Neural progenitor cell (in vitro differentiated cells): Measurements from ENCODE around the gene ZRANB2. TPM values are rescaled to one million over a fixed set of nuclear protein-coding genes. Genes with fewer than 3 reads are reported as not detected.

Experiments used
- DNase-seq: peaks from one replicate; pipeline ENCODE4 v3.0.0-alpha.2; 2016; ENCODE audit warnings: low spot score
- H2AFZ ChIP-seq: fragments of 200-600 bp; sonication (generic); replicated peaks from 2 replicates; pipeline ENCODE4 v1.6.1; 2016; ENCODE audit warnings: antibody characterized with exemption
- H3F3A ChIP-seq: fragments of 200-600 bp; sonication (generic); 2 replicates; pipeline ENCODE4 v1.6.1; 2016; ENCODE audit warnings: antibody characterized with exemption, low read depth
- H3K27ac ChIP-seq: fragments of 200-600 bp; sonication (generic); 2 replicates; pipeline ENCODE4 v1.5.1; 2016; ENCODE audit warnings: mild to moderate bottlenecking
- H3K27me3 ChIP-seq: fragments of 200-600 bp; sonication (generic); 2 replicates; pipeline ENCODE4 v1.6.1; 2016; ENCODE audit warnings: mild to moderate bottlenecking, moderate library complexity
- H3K36me3 ChIP-seq: fragments of 200-600 bp; sonication (generic); 2 replicates; pipeline ENCODE4 v1.5.1; 2016
- H3K4me1 ChIP-seq: fragments of 200-600 bp; sonication (generic); 2 replicates; pipeline ENCODE4 v1.6.1; 2016; ENCODE audit warnings: mixed run types
- H3K4me2 ChIP-seq: fragments of 200-600 bp; sonication (generic); 2 replicates; pipeline ENCODE4 v1.6.1; 2016
- H3K4me3 ChIP-seq: fragments of 200-600 bp; sonication (generic); 2 replicates; pipeline ENCODE4 v1.5.1; 2016
- H3K79me2 ChIP-seq: fragments of 200-600 bp; sonication (generic); 2 replicates; pipeline ENCODE4 v1.6.1; 2016; ENCODE audit warnings: low read depth
- H3K9ac ChIP-seq: fragments of 200-600 bp; sonication (generic); 2 replicates; pipeline ENCODE4 v1.6.1; 2016
- H3K9me3 ChIP-seq: fragments of 200-600 bp; sonication (generic); 2 replicates; pipeline ENCODE4 v1.5.1; 2016; ENCODE audit warnings: low read depth
- H4K20me1 ChIP-seq: fragments of 200-600 bp; sonication (generic); 2 replicates; pipeline ENCODE4 v1.6.1; 2016; ENCODE audit warnings: low read depth
- H3K27ac Mint-ChIP-seq: 3 replicates; pipeline ENCODE4 v1.8.0; 2021; ENCODE audit warnings: mixed read lengths
- H3K27me3 Mint-ChIP-seq: 2 replicates; pipeline ENCODE4 v1.8.0; 2022; ENCODE audit warnings: low read depth, mild to moderate bottlenecking, inconsistent platforms, moderate library complexity, mixed read lengths; ENCODE audit not compliant: insufficient read depth
- H3K36me3 Mint-ChIP-seq: 3 replicates; pipeline ENCODE4 v1.8.0; 2021; ENCODE audit warnings: mixed read lengths
- H3K4me1 Mint-ChIP-seq: 3 replicates; pipeline ENCODE4 v1.8.0; 2021; ENCODE audit warnings: mixed read lengths
- H3K4me3 Mint-ChIP-seq: 3 replicates; pipeline ENCODE4 v1.8.0; 2021; ENCODE audit warnings: mild to moderate bottlenecking, moderate library complexity, mixed read lengths
- H3K9me3 Mint-ChIP-seq: 3 replicates; pipeline ENCODE4 v1.8.0; 2020; ENCODE audit warnings: mixed read lengths
- EZH2 ChIP-seq: fragments of 200-600 bp; sonication (generic); IDR thresholded peaks from 2 replicates; pipeline ENCODE4 v1.6.1; 2017; ENCODE audit warnings: antibody characterized with exemption, mild to moderate bottlenecking, moderate library complexity
- EZH2phosphoT487 ChIP-seq: fragments of 200-600 bp; sonication (generic); IDR thresholded peaks from 2 replicates; pipeline ENCODE4 v1.6.1; 2017; ENCODE audit warnings: antibody characterized with exemption
- total RNA-seq: library from RNA; depleted of rRNA; stranded (reverse); fragments of >200 nt; gene quantifications from 2 replicates; pipeline ENCODE4 v1.2.3, GENCODE V29; 2015; ENCODE audit warnings: low replicate concordance
- TF ChIP-seq, protein P1 (sequence below): fragments of 200-600 bp; sonication (generic); IDR thresholded peaks from 2 replicates; pipeline ENCODE4 v1.5.1; 2017; ENCODE audit warnings: antibody characterized with exemption, mild to moderate bottlenecking

The ZRANB2 gene
- total RNA-seq, 1 donor from 2014 or later: 126 TPM

DNA sequence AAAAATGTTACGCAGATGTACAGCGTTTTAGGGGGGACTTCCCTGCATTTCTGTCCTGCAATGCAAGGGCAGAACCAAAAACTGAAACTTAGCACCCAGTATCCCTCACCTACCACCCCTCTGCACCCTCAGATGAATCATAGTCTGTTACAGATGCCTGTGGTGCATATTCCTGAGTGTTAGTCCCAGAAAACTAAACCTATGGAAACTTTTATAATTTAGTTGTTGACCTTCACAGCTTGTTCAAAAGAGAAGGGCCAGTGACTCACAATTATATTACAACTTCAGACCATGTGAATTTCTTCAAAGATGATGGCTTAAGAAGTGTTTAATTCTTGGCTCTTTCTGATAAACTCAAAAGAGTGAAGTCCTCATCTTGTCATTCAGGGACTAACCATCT lies 39.0 kb downstream of the ZRANB2 start:
- peaks cover 10% of the 10 kb centered on the region for H3K27me3 Mint-ChIP-seq
- Histone ChIP-seq H3F3A (no peaks in the 10 kb centered on the region), H3K4me1 (no peaks in the 10 kb centered on the region), H3K27me3 (peaks cover 13% of the 10 kb centered on the region), H3K9ac (no peak overlapping the region), H3K4me3 (no peak overlapping the region), H4K20me1 (no peaks in the 10 kb centered on the region), H3K79me2 (no peaks in the 10 kb centered on the region), H3K4me2 (no peak overlapping the region), H3K36me3 (no peaks in the 10 kb centered on the region), H3K9me3 (no peaks in the 10 kb centered on the region), H3K27ac (no peak overlapping the region), H2AFZ (no peak overlapping the region)
- no peak overlapping the region for H3K27ac Mint-ChIP-seq
- H3K36me3 Mint-ChIP-seq: peaks cover 2% of the 10 kb centered on the region
- no peaks in the 10 kb centered on the region for H3K4me1 Mint-ChIP-seq
- no peaks in the 10 kb centered on the region for H3K9me3 Mint-ChIP-seq
- DNase-seq: no peak
- H3K4me3 Mint-ChIP-seq: no peak overlapping the region
- no peak for TF ChIP-seq EZH2phosphoT487
- TF ChIP-seq, protein P1, sequence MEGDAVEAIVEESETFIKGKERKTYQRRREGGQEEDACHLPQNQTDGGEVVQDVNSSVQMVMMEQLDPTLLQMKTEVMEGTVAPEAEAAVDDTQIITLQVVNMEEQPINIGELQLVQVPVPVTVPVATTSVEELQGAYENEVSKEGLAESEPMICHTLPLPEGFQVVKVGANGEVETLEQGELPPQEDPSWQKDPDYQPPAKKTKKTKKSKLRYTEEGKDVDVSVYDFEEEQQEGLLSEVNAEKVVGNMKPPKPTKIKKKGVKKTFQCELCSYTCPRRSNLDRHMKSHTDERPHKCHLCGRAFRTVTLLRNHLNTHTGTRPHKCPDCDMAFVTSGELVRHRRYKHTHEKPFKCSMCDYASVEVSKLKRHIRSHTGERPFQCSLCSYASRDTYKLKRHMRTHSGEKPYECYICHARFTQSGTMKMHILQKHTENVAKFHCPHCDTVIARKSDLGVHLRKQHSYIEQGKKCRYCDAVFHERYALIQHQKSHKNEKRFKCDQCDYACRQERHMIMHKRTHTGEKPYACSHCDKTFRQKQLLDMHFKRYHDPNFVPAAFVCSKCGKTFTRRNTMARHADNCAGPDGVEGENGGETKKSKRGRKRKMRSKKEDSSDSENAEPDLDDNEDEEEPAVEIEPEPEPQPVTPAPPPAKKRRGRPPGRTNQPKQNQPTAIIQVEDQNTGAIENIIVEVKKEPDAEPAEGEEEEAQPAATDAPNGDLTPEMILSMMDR: no peak
- TF ChIP-seq EZH2: no peak

- H3K9ac ChIP-seq: no peak overlapping the region
- H3K9me3 Mint-ChIP-seq: no peaks in the 10 kb centered on the region
Measured at GRCh38 chr1:71039661-71040262, 41.1 kb downstream of the ZRANB2 start.

GRCh38 chr1:71038942-71039341 lies 41.9 kb downstream of the ZRANB2 start:
- Mint-ChIP-seq H3K9me3 (no peaks in the 10 kb centered on the region), H3K36me3 (no peaks in the 10 kb centered on the region), H3K4me3 (no peak overlapping the region), H3K4me1 (no peaks in the 10 kb centered on the region), H3K27ac (no peak overlapping the region), H3K27me3 (peaks cover 7% of the 10 kb centered on the region)
- no peak for TF ChIP-seq EZH2
- no peak overlapping the region for H2AFZ ChIP-seq
- no peaks in the 10 kb centered on the region for H3K79me2 ChIP-seq
- no peaks in the 10 kb centered on the region for H3K36me3 ChIP-seq
- H3K4me2 ChIP-seq: no peak overlapping the region
- DNase-seq: no peak
- H3K27ac ChIP-seq: no peak overlapping the region
- no peaks in the 10 kb centered on the region for H3F3A ChIP-seq
- no peaks in the 10 kb centered on the region for H4K20me1 ChIP-seq
- H3K27me3 ChIP-seq: no peaks in the 10 kb centered on the region
- no peaks in the 10 kb centered on the region for H3K9me3 ChIP-seq
- no peak overlapping the region for H3K9ac ChIP-seq
- H3K4me1 ChIP-seq: no peaks in the 10 kb centered on the region
- H3K4me3 ChIP-seq: no peak overlapping the region

More at GRCh38 chr1:71039661-71040262, 41.1 kb downstream of the ZRANB2 start:
- Mint-ChIP-seq H3K4me1 (no peaks in the 10 kb centered on the region), H3K27me3 (peaks cover 7% of the 10 kb centered on the region), H3K4me3 (no peak overlapping the region), H3K36me3 (no peaks in the 10 kb centered on the region), H3K27ac (no peak overlapping the region)
- H3K9me3 ChIP-seq: no peaks in the 10 kb centered on the region
- H3K4me3 ChIP-seq: no peak overlapping the region
- H3K36me3 ChIP-seq: no peaks in the 10 kb centered on the region
- TF ChIP-seq, protein P1: no peak
- no peak for TF ChIP-seq EZH2phosphoT487
- no peak for TF ChIP-seq EZH2
- H2AFZ ChIP-seq: no peak overlapping the region
- H3K27me3 ChIP-seq: no peaks in the 10 kb centered on the region
- H3K4me1 ChIP-seq: no peaks in the 10 kb centered on the region
- H3K4me2 ChIP-seq: no peak overlapping the region
- H3K79me2 ChIP-seq: no peaks in the 10 kb centered on the region
- no peaks in the 10 kb centered on the region for H3F3A ChIP-seq
- no peak overlapping the region for H3K27ac ChIP-seq
- DNase-seq: no peak
- H4K20me1 ChIP-seq: no peaks in the 10 kb centered on the region

GRCh38 chr1:71037829-71038620 lies 42.8 kb downstream of the ZRANB2 start:
- no peaks in the 10 kb centered on the region for H3K36me3 Mint-ChIP-seq
- Histone ChIP-seq H4K20me1 (no peaks in the 10 kb centered on the region), H3K9ac (no peak overlapping the region), H3K36me3 (no peaks in the 10 kb centered on the region), H3K9me3 (no peaks in the 10 kb centered on the region), H3K4me1 (no peaks in the 10 kb centered on the region), H2AFZ (no peak overlapping the region), H3K27me3 (no peaks in the 10 kb centered on the region), H3K27ac (no peak overlapping the region), H3F3A (no peaks in the 10 kb centered on the region), H3K79me2 (no peaks in the 10 kb centered on the region), H3K4me3 (no peak overlapping the region), H3K4me2 (no peak overlapping the region)
- no peak overlapping the region for H3K27ac Mint-ChIP-seq
- no peaks in the 10 kb centered on the region for H3K4me1 Mint-ChIP-seq
- no peak for TF ChIP-seq EZH2phosphoT487
- H3K9me3 Mint-ChIP-seq: no peaks in the 10 kb centered on the region
- no peak overlapping the region for H3K4me3 Mint-ChIP-seq
- peaks cover 7% of the 10 kb centered on the region for H3K27me3 Mint-ChIP-seq
- no peak for DNase-seq
